ENCODE results near the gene EFNA4. TPM values are rescaled to one million over a fixed set of nuclear protein-coding genes. Genes with fewer than 3 reads are reported as not detected.
"Not testable (repeated sequence)": the region's sequence is repeated elsewhere in the genome, so short reads cannot be mapped to it uniquely, and the experiment has no call there.

Gene EFNA4
- total RNA-seq, 1 donor from 2014 or later: 2.6 TPM

DNA sequence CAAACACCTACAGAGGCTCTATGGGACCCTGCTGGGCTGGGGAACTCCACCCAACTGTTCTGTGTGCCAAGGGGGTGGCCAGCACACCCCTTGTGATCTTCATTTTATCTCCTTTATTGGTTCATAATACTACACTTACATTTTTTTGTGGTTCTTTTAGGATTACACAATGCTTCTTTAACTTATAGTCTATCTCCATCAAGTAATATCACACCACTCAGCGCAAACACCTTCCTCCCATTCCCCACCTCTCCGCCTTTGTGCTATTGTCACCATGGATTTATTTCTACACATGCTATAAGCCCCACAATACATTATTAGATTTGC, 31.0 kb downstream of the EFNA4 start:
- ATAC-seq (ENCODE audit: poor library complexity) (no peak), DNase-seq (no peak)
- intact Hi-C loops (cut with DNase I): loop anchor here (5.0 kb wide), 1 partner anchor 33 kb away; the partner anchor contains the start of gene EFNA1

DNA sequence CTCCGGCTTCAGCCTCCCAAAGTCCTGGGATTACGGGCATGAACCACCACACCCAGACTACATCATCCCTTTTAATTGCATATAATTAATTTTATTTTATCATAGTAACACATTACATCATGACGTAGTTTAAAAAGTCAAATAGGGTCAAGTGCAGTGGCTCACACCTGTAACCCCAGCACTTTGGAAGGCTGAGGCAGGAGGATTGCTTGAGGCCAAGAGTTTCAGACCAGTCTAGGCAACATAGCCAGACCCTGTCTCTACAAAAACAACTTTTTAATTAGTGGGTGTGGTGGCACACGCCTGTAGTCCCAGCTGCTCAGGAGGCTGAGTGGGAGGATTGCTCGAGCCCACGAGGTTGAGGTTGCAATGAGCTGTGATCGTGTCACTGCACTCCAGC, 35.8 kb downstream of the EFNA4 start:
- intact Hi-C loops (cut with DNase I): no loop called here
- no peak for DNase-seq
- ATAC-seq (ENCODE audit: poor library complexity): no peak

DNA sequence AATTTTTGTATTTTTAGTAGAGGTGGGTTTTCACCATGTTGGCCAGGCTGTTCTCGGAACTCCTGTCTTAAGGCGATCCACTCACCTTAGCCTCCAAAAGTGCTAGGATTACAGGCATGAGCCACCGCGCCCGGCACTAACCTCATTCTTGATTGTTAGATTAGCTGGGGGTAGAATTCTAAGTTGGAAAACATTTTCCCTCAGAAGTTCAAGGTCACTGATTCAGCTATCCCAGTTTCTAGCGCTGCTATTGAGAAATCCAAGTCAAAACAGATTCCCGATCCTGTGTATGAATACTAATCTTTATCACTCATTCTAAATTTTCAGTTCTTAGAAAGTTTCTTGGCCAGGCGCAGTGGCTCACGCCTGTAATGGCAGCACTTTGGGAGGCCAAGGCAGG, 39.8 kb downstream of the EFNA4 start:
- no peak for DNase-seq
- intact Hi-C loops (cut with DNase I): no loop called here
- no peak for ATAC-seq (ENCODE audit: poor library complexity)

DNA sequence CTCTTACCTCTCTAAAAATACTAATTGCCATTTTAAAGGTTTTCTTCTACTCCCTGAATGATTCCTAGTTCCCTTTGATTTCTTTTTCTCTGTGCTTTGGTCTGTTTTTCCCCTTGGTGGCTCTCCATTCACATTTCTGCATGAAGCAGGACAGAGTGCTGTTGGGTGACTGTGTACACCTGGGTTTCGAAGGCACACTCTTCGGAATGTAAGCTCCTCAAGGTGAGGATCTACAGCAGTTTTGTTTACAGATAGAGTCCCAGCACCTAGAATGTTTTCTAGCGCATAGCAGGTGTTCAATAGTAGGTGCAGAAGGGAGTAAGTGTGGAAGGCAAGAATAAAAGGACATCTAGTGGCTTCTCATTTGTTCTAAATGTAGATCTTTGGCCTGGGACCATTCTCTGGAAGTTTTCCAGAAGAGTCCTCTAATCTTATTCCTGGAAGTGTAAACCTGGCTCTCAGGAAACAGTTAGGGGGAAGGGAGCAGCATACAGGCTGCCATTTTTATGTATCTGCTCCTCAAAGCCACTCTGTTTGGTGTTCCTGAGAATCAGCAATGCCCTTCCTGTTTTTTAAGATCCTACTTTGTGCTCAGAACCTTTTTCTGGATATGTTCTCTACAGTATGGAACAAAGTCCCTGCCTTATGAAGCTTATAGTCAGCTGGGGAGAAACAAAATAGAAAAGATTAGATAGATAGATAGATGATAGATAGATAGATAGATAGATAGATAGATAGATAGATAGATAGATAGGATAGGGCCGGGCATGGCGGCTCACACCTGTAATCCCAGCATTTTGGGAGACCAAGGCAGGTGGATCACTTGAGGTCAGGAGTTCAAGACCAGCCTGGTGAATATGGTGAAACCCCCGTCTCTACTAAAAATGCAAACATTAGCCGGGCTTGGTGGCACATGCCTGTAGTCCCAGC, 41.3 kb downstream of the EFNA4 start:
- intact Hi-C loops (cut with DNase I): no loop called here
- ATAC-seq (ENCODE audit: poor library complexity) (peak; percentile 69), DNase-seq (no peak)

DNA sequence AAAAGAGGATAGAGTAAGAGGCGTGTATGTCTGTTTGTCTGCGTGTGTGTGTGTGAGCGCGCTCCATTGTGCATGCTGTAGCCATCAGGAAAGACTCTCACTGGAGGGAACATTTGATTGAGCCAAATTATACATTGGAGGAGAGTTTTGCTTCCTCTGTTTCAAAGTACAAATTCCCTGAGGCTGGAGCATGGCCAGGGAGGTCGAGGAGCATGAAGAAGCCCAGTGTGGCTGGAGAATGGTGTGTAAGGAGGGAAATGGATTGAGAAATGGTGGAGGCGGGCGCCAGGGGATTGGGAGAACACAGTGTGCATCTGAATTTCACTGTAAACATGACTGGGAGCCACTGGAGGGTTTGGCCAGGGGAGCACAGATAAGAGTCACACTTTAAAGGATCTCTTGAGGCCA, 42.1 kb downstream of the EFNA4 start:
- DNase-seq (peak; percentile 58), ATAC-seq (ENCODE audit: poor library complexity) (peak; percentile 18)
- intact Hi-C loops (cut with DNase I): no loop called here

DNA sequence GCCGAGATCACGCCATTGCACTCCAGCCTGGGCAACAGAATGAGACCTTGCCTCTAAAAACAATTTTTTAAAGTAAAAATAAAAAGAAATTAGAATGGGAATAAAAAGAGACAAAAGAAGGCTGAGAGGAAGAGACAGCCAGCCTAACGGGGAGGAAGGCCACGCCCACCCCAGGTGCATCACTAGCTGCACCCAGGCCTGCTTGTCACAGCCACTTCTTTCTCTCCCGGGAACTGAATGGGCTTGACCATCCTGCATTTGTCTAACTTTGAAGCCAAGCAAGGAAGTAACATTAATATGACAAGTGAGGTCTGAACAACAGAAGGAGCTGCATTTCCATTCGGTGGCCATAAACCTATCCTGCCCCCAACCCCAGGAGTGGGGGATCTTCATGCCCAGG, 43.3 kb downstream of the EFNA4 start:
- intact Hi-C loops (cut with DNase I): no loop called here
- no peak for ATAC-seq (ENCODE audit: poor library complexity)
- DNase-seq: no peak

DNA sequence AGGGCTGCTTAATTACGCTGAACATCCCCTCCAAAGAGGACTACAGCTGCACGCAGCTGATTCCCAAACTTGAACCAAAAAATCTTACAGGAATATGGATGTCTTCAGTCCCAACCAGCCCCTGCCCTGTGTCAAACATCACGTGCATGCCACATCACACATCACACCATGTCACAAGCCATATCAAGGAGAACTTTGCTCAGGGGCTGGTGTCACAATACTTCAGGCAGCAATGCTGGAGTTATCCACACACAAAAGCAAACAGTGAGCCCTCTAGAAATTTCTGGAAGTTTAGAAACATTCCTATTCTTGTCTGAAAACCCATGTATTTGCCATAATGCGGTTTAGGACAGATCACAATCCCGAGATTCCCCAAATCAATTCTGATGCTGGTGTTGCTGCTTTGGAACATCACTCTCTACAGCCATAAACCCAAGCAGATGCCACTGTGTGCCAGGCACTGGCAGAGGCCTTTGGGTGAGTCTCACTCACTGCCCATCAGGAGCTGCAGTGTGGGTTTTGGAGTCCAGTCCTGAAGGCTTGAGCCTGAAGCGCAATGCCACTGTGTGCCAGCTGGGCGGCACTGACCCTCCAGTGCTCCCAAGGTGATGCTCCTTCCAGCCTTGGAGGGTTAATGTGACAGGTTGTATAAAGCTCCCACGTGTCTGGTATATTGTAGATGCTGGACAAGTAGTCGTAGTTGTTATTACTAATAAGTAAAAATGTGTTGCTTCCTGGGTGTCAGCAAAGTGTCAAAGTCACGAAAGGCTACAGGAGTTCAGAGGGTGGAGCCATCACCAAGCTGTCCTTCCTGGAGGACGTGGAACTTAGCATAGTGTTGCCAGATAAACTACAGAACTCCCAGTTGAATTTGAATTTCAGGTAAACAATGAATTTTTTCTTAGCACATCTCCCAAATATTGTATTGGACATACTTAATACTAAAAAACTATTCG, 44.0 kb downstream of the EFNA4 start:
- ATAC-seq (ENCODE audit: poor library complexity) (no peak), DNase-seq (no peak)
- intact Hi-C loops (cut with DNase I): no loop called here

DNA sequence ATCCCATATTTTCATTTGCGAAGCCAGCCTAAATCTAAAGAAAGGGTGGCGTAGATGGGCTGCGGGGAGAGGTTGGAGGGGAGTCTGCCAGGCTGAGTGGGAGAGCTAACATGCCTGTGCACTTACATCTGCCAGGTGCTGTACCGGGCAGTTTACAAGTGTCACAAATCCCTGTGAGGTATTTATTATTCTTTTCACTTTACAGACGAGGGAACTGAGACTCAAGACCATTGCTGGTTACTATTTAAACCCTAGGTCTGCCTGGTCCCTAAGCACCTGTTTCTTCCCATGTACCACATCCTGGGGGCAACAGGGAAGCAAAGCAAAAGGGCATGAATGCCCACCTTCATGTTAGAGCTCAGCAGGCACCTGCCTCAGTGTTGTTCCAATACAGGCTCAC, 44.8 kb downstream of the EFNA4 start:
- ATAC-seq (ENCODE audit: poor library complexity): no peak
- DNase-seq: no peak
- intact Hi-C loops (cut with DNase I): no loop called here

DNA sequence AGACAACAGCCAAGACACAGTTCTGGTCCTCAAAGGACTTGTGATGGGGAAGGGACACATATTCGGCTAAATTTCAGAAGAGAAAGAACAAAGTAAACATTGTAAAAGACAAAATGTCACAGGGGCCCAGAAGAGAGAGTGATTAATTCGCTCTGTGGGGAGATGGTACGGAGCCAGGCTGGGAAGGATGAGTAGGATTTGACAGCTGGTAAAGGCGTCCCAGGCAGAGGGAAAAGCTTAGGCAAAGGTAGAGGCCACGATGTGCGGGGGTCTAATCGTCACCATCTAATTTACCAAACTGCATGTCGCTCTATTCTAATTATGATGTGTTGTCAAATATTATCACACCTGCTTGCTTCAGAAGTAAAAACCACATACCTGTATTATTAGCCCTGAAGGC, 46.8 kb downstream of the EFNA4 start:
- intact Hi-C loops (cut with DNase I): no loop called here
- ATAC-seq (ENCODE audit: poor library complexity) (no peak), DNase-seq (no peak)

DNA sequence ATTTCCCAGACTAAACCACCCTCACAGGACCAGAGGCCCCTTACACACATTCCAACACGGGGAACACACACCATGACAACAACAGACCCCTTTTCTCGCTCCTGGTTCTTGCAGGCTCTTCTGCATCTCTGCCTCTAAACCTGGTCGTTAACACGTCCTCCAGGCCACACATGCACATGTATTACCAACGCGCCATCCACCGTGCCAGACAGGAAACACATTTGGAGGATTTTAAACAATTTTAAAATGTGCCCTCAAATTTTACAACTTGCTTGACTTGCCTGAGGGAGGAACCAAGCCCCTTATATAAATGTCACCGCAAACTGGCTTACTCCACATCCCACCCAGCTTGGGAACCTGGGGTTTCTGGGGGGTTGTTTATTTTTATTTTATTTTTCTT, 47.3 kb downstream of the EFNA4 start:
- intact Hi-C loops (cut with DNase I): no loop called here
- no peak for DNase-seq
- ATAC-seq (ENCODE audit: poor library complexity): no peak

DNA sequence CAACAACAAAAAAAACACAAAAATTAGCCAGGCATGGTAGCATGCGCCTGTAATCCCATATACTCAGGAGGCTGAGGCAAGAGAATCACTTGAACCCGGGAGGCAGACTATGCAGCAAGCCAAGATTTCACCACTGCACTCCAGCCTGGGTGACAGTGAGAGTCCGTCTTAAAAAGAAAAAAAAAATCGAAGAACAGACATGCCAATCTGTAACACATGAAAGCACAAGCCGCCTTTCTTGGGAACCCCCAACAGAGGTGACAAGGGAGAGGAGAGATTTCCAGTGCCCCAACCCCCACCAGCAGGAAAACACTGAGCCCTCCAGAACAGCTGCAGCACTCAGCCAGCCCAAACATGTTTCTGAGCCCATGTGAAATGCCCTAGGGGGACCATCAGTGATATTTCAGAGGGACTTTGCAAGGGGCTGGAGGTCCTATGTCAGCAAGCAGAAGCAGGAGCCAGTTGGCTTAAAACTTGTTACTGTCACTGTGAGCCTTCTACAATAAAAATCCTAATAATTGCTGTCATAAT, 50.0 kb downstream of the EFNA4 start:
- intact Hi-C loops (cut with DNase I): no loop called here
- DNase-seq (no peak), ATAC-seq (ENCODE audit: poor library complexity) (no peak)

DNA sequence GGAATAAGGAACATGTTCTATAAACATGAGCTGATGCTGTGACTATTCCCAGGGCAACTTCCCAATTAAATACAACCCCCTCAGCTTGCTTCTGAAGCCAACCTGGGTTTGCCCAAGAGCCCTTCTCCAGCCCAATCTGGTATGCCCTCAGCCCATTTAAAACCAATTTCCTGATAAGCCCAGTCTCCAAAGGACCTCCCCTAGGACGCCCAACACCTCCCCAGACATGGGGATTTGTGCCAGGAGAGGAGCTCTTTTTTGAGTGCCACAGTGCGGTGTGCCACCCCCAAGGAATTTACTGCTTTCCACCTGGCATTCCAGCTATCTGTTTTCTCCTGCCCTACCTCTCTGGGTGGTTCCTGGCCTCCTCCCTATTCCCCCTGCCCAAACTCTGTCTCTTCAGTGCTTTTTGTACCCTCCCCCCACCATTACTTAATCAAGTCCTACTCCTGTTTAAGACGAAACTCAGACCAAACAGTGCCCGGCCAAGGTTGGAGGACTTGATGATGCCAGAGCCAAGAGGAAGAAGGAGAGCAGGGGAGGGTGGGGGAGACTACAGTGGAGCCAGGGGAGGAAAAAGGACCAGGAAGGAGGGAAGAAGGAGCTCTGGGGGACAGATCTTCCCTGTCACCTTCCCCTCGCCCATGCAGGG, 52.7 kb downstream of the EFNA4 start:
- DNase-seq (no peak), ATAC-seq (ENCODE audit: poor library complexity) (no peak)
- intact Hi-C loops (cut with DNase I): no loop called here

DNA sequence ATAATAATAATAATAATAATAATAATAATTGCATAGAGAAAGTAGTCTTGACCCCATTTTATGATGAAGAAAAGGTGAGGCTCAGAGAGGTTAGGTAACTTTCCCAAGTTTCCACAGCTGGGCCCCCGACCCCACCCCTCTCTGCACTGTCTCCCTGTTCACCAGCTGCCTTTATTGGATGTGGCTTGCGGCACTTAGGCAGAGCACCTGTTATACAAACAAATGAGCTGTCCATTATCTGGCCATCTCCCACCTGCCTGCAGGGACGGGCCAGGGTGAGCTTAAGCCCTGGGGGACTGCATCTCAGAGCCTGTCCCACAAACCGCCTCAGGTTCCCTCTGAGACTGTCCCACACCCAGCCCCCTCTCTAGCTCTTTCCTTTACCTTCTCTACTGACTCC, 54.1 kb downstream of the EFNA4 start:
- intact Hi-C loops (cut with DNase I): no loop called here
- DNase-seq (no peak), ATAC-seq (ENCODE audit: poor library complexity) (no peak)

DNA sequence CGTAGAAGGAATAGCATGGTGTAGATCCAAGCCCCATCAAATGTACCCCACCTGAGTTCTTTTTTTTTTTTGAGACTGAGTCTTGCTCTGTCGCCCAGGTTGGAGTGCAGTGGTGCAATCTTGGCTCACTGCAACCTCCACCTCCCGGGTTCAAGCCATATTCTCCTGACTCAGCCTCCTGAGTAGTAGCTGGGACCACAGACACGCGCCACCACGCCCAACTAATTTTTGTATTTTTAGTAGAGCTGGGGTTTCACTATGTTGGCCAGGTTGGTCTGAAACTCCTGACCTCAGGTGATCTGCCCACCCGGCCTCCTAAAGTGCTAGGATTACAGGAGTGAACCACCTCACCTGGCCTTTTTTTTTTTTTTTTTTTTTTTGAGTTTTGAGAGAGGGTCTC, 54.5 kb downstream of the EFNA4 start:
- ATAC-seq (ENCODE audit: poor library complexity); DNase-seq; intact Hi-C loops (cut with DNase I): not testable (repeated sequence)

Other genes with a start within 250 kb of the EFNA4 start
- 3.4 TPM for gene KCNN3, start 193.5 kb upstream of the EFNA4 start, total RNA-seq
- 65.7 TPM for gene PMVK, start 127.0 kb upstream of the EFNA4 start, total RNA-seq
- gene PBXIP1, start 107.6 kb upstream of the EFNA4 start, total RNA-seq: 49.2 TPM
- gene PYGO2, start 102.0 kb upstream of the EFNA4 start, total RNA-seq: 13.2 TPM
- 52.7 TPM for gene SHC1, start 93.0 kb upstream of the EFNA4 start, total RNA-seq
- 15.5 TPM for gene CKS1B, start 89.1 kb upstream of the EFNA4 start, total RNA-seq
- gene FLAD1, start 80.4 kb upstream of the EFNA4 start, total RNA-seq: 34.7 TPM
- gene LENEP, start 70.2 kb upstream of the EFNA4 start, total RNA-seq: not detected
- gene ZBTB7B, start 60.9 kb upstream of the EFNA4 start, total RNA-seq: 44.1 TPM
- gene DCST2, start 30.0 kb upstream of the EFNA4 start, total RNA-seq: 0.16 TPM
- gene DCST1, start 29.9 kb upstream of the EFNA4 start, total RNA-seq: not detected
- 77.6 TPM for gene ADAM15, start 12.4 kb upstream of the EFNA4 start, total RNA-seq
- gene EFNA3, start 15.1 kb downstream of the EFNA4 start, total RNA-seq: 0.75 TPM
- 41.5 TPM for gene EFNA1, start 64.1 kb downstream of the EFNA4 start, total RNA-seq
- gene SLC50A1, start 72.1 kb downstream of the EFNA4 start, total RNA-seq: 7.1 TPM
- gene DPM3, start 76.8 kb downstream of the EFNA4 start, total RNA-seq: 49.4 TPM
- gene KRTCAP2, start 109.6 kb downstream of the EFNA4 start, total RNA-seq: 121 TPM
- 0.08 TPM for gene TRIM46, start 110.1 kb downstream of the EFNA4 start, total RNA-seq
- gene THBS3, start 144.2 kb downstream of the EFNA4 start, total RNA-seq: 5.8 TPM
- 16.4 TPM for gene MTX1, start 145.0 kb downstream of the EFNA4 start, total RNA-seq
- gene ENTREP3, start 191.7 kb downstream of the EFNA4 start, total RNA-seq: 13.8 TPM
- 56.8 TPM for gene SCAMP3, start 198.6 kb downstream of the EFNA4 start, total RNA-seq
- gene CLK2, start 209.8 kb downstream of the EFNA4 start, total RNA-seq: 18.5 TPM
- 1.4 TPM for gene HCN3, start 213.7 kb downstream of the EFNA4 start, total RNA-seq
- gene PKLR, start 237.7 kb downstream of the EFNA4 start, total RNA-seq: not detected
- 71.2 TPM for gene FDPS, start 245.1 kb downstream of the EFNA4 start, total RNA-seq